HG02759 (cell line): Measurements from ENCODE around the gene CACTIN.
"Not testable (repeated sequence)": the region's sequence is repeated elsewhere in the genome, so short reads cannot be mapped to it uniquely, and the experiment has no call there.

ENCODE experiments used
- ATAC-seq: cut with Tn5 transposase; IDR thresholded peaks from one replicate; pipeline ENCODE4 v1.9.1; 2021; ENCODE audit warnings: mild to moderate bottlenecking, moderate library complexity; ENCODE audit not compliant: unreplicated experiment

CACTIN gene

DNA sequence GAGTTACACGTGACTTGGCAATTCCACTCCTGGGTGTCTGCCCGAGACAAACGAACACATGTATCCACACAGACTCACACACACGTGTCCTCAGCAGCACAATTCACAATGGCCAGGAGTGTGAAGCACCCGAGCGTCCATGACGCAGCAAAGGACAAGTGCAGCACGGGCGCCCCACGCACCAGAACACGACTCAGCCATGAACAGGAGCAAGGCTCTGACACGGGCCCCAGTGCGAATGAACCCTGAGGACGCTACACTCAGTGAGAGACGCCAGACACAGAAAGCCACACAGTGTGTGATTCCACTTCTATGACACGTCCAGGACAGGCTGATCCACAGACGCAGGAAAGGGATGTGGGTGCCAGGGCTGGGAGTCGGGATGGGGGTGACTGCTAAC, 37.2 kb upstream of the CACTIN start:
- no peak for ATAC-seq

GRCh38 chr19:3661284-3662238, 35.0 kb upstream of the CACTIN start:
- ATAC-seq, result no peak

GRCh38 chr19:3660493-3661219, 34.1 kb upstream of the CACTIN start:
- no peak for ATAC-seq

GRCh38 chr19:3659746-3660112, 33.1 kb upstream of the CACTIN start:
- ATAC-seq, result no peak

DNA sequence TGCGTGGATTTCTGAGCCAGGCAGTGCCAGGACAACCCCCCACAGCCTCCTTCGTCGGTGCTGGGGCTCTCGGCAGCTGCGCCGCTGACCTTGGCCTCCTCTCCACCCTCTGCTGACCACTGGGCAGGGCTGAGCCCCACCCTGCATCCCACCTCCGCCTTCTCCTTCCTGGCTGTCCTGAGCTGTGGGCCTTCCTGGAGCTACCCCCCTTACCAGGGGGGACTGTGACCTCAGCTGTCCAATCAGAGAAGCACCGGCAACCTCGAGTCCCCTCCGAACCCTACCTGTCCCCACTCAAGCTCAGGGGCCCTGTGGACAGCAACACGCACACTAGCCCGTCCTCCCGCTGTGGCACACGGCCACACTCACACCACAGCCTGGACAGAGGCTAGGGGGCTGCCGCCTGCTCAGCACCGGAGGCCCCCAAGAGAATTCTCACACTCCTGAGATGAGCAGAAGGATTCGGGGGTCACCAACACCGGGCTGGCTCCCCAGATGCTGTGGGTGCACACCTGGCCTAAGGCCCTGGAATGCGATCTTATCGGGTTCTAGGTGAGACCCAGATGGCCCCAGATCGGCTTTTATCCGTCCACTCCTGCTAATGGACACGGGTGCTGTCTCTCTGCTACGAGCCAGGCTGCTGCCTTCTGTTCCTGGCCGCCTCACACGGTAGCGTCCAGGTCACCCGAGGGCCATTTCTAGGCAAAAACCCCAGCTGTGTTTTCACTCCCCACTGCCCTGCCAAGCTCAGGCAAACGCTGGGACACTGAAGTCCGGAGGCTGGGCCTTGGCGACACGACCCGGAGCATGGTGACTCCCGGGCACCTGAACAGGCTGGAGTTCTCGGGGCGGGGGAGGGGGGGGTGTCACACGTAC, 32.5 kb upstream of the CACTIN start:
- no peak for ATAC-seq

- no peak for ATAC-seq
These were observed 31.6 kb upstream of the CACTIN start for GRCh38 chr19:3658004-3658869.

DNA sequence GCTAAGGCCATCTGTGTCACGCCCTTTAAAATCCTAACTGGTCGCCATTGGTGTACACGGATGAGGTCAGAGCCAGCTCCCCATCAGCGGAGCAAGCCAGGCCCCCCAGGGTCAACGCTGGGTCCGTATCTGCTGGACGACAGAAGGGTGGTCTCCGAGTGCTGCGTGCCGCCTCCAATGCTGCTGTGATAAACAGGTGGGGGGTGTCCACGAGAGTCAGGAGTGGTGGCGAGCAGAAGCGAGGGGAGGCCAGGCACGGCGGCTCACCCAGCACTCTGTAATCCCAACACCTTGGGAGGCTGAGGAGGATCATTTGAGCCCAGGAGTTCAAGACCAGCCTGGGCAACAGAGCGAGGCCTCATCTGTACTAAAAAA, 30.8 kb upstream of the CACTIN start:
- no peak for ATAC-seq

GRCh38 chr19:3656747-3657394, 30.3 kb upstream of the CACTIN start:
- no peak for ATAC-seq

DNA sequence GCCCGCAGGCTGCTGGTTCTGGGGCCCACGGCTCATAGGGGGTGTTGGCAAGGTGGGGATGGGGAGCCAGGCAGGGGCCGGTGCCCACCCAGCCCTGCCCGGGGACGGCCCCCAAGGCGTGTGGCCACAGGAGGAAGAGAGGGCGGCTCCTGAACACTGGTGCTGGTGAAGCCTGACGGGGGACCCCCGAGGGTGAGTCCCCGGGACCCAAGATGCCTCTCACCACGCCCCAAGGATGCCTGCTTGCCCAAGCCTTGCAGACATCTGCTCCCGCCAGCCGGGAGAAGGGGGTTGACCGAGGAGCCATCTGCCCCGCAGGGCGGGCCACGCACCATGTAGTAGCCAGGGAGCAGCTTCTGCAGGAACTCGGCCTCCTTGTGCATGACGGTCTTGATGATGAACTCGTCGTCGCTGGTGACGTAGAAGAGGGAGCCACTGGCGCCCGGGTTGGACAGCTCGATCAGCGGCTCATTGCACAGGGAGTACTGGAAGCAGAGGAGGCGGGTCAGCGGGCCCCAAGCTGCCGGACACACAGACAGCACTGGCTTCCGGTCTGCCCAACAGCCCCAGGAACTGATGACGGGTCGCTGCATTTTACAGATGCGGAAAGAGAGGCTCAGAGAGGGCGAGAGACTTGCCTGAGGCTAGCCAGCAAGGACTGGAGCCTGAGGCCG, 29.6 kb upstream of the CACTIN start:
- no peak for ATAC-seq

GRCh38 chr19:3655402-3656072, 28.9 kb upstream of the CACTIN start:
- no peak for ATAC-seq

DNA sequence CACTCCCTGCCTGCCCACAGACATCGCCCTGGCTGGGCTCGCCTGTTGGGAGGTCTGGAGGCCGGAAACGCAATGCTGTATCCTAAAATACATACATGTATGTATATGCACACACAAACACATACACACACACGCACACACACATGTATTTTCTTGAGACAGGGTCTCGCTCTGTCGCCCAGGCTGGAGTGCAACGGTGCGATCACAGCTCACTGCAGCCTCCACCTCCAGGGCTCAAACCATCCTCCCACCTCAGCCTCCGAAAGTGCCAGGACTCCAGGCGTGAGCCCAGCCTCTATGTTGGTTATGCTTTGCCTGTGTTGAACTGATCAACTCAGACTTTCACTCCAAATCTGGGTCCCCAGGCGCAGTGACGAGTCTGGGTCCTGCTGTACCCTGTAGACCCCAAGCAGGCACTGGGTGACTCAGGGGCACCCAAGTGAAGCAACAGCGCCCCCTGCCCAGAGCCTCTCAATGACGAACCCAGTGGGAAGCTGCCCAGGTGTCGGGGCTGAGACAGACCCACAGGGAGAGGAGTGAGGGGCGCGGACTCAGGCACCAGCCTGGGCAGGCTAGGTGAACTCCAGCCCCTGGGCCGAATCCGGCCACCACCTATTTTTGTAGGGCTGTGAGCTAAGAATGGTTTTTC, 27.4 kb upstream of the CACTIN start:
- no peak for ATAC-seq

GRCh38 chr19:3653081-3653795, 26.6 kb upstream of the CACTIN start:
- no peak for ATAC-seq

GRCh38 chr19:3652422-3652821, 25.8 kb upstream of the CACTIN start:
- ATAC-seq, result no peak

- no peak for ATAC-seq
These were observed 25.1 kb upstream of the CACTIN start for GRCh38 chr19:3651684-3652083.

- no peak for ATAC-seq
These were observed 23.3 kb upstream of the CACTIN start for GRCh38 chr19:3649888-3650287.

GRCh38 chr19:3648037-3648905, 21.7 kb upstream of the CACTIN start:
- ATAC-seq, result no peak

GRCh38 chr19:3647102-3647501, 20.5 kb upstream of the CACTIN start:
- ATAC-seq, result not testable (repeated sequence)
